Measurements from ENCODE around the gene MARVELD1.
A peak's percentile ranks its signal among the peaks of the same experiment; 100 is the strongest.

The MARVELD1 gene

GRCh38 chr10:97719602-97720001 lies 6.1 kb downstream of the MARVELD1 start:
- in situ Hi-C loops (cut with HindIII; ENCODE audit: low sequenced_read_pairs) = no loop called here
- no peak for TF ChIP-seq CTCF (IDR thresholded peaks at IDR 0.05; ENCODE audit: low read depth, low read length, missing control alignments)
- DNase-seq (ENCODE audit: low read depth) = no peak
- H3K4me3 ChIP-seq (ENCODE audit: low read depth, low read length) = no peak overlapping the region

- TF ChIP-seq CTCF (IDR thresholded peaks at IDR 0.05; ENCODE audit: low read depth, low read length, missing control alignments) = no peak
- in situ Hi-C loops (cut with HindIII; ENCODE audit: low sequenced_read_pairs) = no loop called here
- H3K4me3 ChIP-seq (ENCODE audit: low read depth, low read length) = no peak overlapping the region
- DNase-seq (ENCODE audit: low read depth) = no peak
These were observed 8.6 kb downstream of the MARVELD1 start for GRCh38 chr10:97721871-97722780.

GRCh38 chr10:97723001-97723400 lies 9.5 kb downstream of the MARVELD1 start:
- in situ Hi-C loops (cut with HindIII; ENCODE audit: low sequenced_read_pairs) = no loop called here
- no peak for TF ChIP-seq CTCF (IDR thresholded peaks at IDR 0.05; ENCODE audit: low read depth, low read length, missing control alignments)
- no peak for DNase-seq (ENCODE audit: low read depth)
- H3K4me3 ChIP-seq (ENCODE audit: low read depth, low read length) = no peak overlapping the region

GRCh38 chr10:97724341-97724941 lies 10.9 kb downstream of the MARVELD1 start:
- in situ Hi-C loops (cut with HindIII; ENCODE audit: low sequenced_read_pairs) = no loop called here
- H3K4me3 ChIP-seq (ENCODE audit: low read depth, low read length) = no peak overlapping the region
- no peak for TF ChIP-seq CTCF (IDR thresholded peaks at IDR 0.05; ENCODE audit: low read depth, low read length, missing control alignments)
- no peak for DNase-seq (ENCODE audit: low read depth)

GRCh38 chr10:97726636-97727178 lies 13.2 kb downstream of the MARVELD1 start:
- DNase-seq (ENCODE audit: low read depth) = peak; percentile 70
- no peak for TF ChIP-seq CTCF (IDR thresholded peaks at IDR 0.05; ENCODE audit: low read depth, low read length, missing control alignments)
- H3K4me3 ChIP-seq (ENCODE audit: low read depth, low read length) = peak overlapping the region; percentile 6
- in situ Hi-C loops (cut with HindIII; ENCODE audit: low sequenced_read_pairs) = loop anchor here (5.0 kb wide), 1 partner anchor 39 kb away; the partner anchor contains the start of gene AVPI1

GRCh38 chr10:97729014-97729413 lies 15.5 kb downstream of the MARVELD1 start:
- no peak for TF ChIP-seq CTCF (IDR thresholded peaks at IDR 0.05; ENCODE audit: low read depth, low read length, missing control alignments)
- no peak for DNase-seq (ENCODE audit: low read depth)
- in situ Hi-C loops (cut with HindIII; ENCODE audit: low sequenced_read_pairs) = loop anchor here (5.0 kb wide), 1 partner anchor 42 kb away; the partner anchor contains the start of gene AVPI1
- H3K4me3 ChIP-seq (ENCODE audit: low read depth, low read length) = no peak overlapping the region

Measured in astrocyte of the cerebellum (primary cell).